Activated CD4-positive, alpha-beta T cell treated with anti-CD3 and anti-CD28 coated beads, Interleukin-2, Interleukin-6, amounts not matched to agents 100 ng/mL and 50 ng/mL, durations not matched to agents 16 hours and 8 hours (primary cell): ENCODE data around the gene ATP2B3.
A peak's percentile ranks its signal among the peaks of the same experiment; 100 is the strongest.

ENCODE experiments used
- DNase-seq: peaks from one replicate; pipeline ENCODE4 v3.0.0-alpha.2; 2020

Gene ATP2B3

GRCh38 chrX:153576961-153577360 is 59.5 kb downstream of the ATP2B3 start:
- DNase-seq, result no peak

DNA sequence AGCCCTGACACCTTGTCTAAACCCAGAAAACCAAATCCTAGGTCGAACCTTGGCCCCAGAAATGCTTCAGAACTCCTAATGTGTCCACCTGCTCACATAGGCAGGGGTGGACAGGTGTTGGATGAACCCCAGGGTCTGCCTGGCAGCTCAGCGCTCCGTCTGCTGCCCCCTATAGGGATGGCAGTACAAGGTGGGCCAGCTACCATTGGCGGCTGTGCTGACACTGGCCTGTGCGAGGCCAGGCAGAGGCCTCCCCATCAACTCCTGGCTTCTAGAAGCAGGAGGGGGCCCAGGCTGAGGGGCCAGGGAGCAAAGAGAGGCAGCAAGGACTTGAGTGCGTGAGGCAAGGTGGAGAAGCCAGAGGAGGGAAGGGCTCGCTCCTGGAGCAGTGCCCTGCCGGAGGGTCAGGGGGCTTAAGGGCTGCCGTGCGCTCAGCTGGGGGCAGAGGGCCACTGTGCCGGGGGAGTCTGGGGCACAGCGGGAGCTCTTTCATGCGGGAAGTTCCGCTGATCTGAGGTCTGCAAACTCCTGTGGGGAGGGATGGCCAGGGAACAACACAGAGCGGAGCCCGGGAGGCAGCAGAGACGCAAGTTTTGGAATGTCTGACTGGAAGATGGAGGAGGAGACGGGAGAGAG is 60.9 kb downstream of the ATP2B3 start:
- no peak for DNase-seq

- DNase-seq, result no peak
Observed at GRCh38 chrX:153578889-153579288, 61.4 kb downstream of the ATP2B3 start.

DNA sequence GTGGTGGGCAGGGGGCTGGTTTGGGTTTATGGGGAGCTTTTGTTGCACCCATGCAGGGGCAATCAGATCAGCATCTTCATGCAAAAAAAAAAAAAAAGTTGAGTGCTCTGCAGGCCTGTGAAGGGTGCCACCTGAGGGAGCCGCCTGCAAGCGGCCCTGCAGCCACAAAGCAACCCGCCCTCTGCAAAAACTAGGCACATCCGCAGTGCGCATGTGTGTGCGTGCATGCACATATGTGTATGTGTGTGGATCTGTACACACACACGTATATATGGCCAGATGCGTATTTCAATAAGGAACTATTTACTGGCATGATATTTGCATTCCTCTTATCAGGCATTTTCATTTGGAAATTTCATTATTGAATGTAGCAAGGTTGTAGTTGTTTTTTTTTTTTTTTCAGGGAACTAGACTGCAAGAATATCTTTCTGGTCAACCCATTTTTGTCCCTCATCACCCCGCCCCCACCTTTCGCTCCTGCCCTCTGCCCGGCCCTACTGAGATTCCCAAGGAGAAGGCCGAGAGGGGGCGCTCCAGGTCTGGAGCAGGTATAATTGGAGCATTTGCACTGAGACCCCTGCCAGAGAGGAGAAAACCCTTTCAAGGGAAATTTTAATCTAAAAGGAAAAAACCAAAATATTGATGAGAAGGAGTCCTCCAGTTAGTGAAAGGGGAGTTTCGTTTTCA is 63.4 kb downstream of the ATP2B3 start:
- no peak for DNase-seq

- peak; percentile 61 for DNase-seq
Observed at GRCh38 chrX:153582896-153583295, 65.5 kb downstream of the ATP2B3 start.

DNA sequence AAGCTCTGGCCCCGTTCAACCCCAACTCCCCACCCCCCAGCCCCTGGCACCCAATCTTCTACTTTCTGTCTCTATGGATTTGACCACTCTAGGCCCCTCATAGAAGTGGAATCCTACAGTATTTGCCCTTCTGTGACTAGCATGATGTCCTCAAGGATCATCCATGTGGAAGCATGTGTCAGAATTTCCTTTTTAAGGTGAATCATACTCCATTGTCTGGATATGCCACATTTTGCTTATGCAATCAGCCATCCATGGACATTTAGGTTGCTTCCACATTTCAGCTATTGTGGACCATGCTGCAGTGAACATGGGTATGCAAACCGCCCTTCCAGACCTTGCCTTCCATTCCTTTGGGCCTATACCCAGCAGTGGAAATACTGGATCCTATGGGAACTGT is 66.0 kb downstream of the ATP2B3 start:
- DNase-seq, result no peak

- no peak for DNase-seq
Observed at GRCh38 chrX:153585827-153586226, 68.4 kb downstream of the ATP2B3 start.

GRCh38 chrX:153587342-153587741 is 69.9 kb downstream of the ATP2B3 start:
- DNase-seq, result no peak

GRCh38 chrX:153588021-153588781 is 70.8 kb downstream of the ATP2B3 start:
- no peak for DNase-seq

DNA sequence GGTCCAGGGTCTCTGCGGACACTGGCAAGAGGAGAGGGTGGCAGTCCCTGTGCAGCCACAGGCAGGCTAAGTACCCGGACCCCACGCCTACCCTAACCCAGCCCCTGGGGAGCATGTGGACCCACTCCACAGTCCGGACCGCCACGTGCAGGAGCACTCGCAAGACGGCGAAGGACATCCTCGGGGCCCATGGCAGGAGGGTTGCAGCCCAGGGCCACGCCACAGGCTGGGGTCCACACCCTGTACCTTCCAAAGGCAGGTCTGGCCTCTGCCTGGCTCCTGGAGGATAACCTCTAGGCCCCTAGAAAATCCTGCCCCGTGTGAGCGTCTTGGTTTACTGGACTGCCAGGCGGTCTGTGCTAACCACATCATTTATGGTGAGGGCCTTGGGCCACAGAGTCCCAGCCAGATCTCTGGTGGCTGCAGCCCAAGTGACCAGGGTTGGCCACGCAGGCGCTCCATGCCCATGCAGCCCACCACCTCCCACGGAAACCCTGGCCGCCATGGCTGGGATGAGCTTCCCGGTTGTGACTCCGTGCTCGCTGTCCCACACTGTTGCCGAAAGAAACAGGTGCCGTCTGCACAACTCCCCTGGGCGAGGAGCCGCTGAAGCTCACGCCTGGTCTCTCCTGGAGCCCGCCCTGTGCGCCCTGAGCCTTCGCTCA is 71.5 kb downstream of the ATP2B3 start:
- no peak for DNase-seq

DNA sequence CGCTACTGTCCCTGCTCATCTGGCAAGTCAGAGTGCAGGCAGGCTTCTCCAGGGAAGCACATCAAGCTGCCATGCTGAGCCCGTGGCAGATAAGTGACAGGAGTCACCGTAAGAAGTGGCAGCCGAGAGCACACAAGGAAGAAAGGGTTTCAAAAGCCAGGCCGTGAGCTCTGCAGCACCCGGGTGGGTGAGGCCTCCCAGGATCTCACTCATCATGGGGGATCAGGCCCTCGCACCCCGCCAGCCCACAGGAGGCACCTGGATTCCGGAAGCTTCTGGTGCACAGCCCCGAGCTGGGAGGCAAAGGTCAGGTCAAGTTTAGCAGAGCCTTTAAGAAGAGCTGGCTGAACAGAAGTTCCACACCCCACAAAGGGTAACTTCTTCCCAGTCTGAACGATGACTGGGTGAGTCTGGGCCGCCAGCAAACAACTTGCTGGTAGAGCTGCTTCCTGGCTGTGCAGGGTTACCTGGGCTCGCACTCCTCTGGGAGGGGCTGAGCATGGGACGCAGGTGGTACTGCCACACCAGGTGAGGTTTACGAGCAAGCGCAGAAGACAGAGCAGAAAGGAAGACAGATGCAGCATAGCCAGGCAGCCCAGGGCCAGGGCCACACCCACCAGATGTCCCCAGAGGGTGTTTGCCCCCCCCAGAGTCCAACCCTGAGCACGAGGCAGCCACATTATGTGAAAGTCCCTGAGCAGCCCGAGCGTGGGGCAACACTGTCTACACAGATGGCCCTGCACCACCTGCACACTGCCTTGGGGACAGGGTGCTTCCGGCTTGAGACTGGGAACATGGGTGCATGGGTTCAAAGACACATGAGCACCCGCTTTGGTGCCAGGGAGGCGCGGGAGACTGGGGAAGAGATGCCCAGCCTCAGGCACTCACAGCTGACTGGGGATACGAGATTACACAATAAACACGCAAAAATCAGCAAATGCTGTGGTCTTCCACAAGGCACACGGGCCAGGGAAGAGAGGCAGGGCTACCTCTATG is 73.8 kb downstream of the ATP2B3 start:
- no peak for DNase-seq

GRCh38 chrX:153592091-153592833 is 74.8 kb downstream of the ATP2B3 start:
- DNase-seq, result no peak

GRCh38 chrX:153592966-153593688 is 75.7 kb downstream of the ATP2B3 start:
- DNase-seq, result no peak

GRCh38 chrX:153593811-153594500 is 76.5 kb downstream of the ATP2B3 start:
- no peak for DNase-seq

DNA sequence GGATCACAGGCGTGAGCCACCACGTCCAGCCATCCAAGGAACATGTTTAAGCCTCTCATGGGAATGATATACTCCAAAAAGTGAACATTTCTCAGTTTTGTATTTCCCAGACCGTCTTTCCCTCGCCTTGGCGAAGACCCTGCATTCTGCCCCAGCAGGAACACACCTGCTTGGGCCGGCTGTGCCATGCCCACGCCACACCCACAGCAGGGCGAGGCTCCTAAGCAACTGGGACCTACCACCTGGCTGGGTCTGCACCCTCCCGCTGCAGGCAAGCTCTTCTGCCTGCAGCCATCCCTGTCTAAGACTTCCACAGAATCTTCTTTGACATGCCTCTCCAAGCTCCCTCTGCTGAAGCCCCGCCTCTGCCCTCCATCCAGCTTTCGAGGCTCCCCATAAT is 77.9 kb downstream of the ATP2B3 start:
- no peak for DNase-seq

GRCh38 chrX:153595859-153596857 is 78.7 kb downstream of the ATP2B3 start:
- DNase-seq, result no peak

DNA sequence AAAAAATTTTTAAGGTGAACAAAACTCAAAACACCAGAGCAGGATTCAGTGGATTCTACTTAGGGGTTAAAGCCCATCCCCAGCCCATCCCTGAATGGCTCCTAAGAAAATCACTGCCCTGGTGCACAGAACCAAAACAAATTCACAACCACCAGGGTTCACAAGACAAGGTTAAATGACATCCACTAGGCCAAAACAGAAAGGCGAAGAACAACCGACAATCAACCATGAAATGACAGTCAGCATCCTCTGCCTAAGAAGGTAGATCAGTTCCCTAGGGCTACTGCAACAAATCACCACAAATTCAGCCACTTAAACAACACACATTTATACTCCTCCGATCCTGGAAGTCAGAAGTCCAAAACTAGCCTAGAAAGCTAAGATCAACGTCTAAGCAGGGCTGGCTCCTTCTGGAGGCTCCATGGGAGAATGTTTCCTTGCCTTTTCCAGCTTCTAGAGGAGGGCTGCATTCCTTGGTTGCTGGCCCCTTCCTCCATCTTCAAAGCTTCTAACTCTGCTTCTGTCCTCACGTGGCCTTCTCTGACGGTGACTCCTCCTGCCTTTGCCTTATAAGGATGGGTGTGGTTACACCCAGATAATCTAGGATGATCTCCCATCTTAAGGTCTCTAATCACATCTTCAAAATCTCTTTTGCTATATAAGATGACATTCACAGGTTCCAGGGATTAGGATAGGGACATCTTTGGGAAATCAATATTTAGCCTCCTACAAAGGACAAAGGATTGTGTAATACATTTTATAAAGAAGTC is 79.7 kb downstream of the ATP2B3 start:
- peak; percentile 28 for DNase-seq
